HG03520 (cell line): Measurements from ENCODE around the gene SPEF1.

Experiments
- ATAC-seq: cut with Tn5 transposase; IDR thresholded peaks from one replicate; pipeline ENCODE4 v1.9.1; 2021; ENCODE audit warnings: mild to moderate bottlenecking, moderate library complexity; ENCODE audit not compliant: unreplicated experiment

The SPEF1 gene

GRCh38 chr20:3732327-3733118 lies 48.7 kb downstream of the SPEF1 start, which contains the start of gene HSPA12B:
TSS of gene HSPA12B (plus strand) at chr20:3732685. CDS start at chr20:3738675, 5,990 bp downstream.
- no peak for ATAC-seq

GRCh38 chr20:3731944-3732326 lies 49.3 kb downstream of the SPEF1 start:
- ATAC-seq, result no peak

GRCh38 chr20:3730803-3731672 lies 50.2 kb downstream of the SPEF1 start:
- ATAC-seq, result no peak

- no peak for ATAC-seq
Measured at GRCh38 chr20:3729811-3730540, 51.3 kb downstream of the SPEF1 start.

- ATAC-seq, result no peak
Measured at GRCh38 chr20:3729378-3729777, 51.9 kb downstream of the SPEF1 start.

- no peak for ATAC-seq
Measured at GRCh38 chr20:3728876-3729275, 52.4 kb downstream of the SPEF1 start.

GRCh38 chr20:3728354-3728753 lies 52.9 kb downstream of the SPEF1 start:
- no peak for ATAC-seq
